ENCODE measurements around the gene RAC3. TPM values are rescaled to one million over a fixed set of nuclear protein-coding genes. Genes with fewer than 3 reads are reported as not detected.
"Not testable (repeated sequence)": the region's sequence is repeated elsewhere in the genome, so short reads cannot be mapped to it uniquely, and the experiment has no call there.

Gene RAC3
- polyA plus RNA-seq, 1 donor: 10.1 TPM

DNA sequence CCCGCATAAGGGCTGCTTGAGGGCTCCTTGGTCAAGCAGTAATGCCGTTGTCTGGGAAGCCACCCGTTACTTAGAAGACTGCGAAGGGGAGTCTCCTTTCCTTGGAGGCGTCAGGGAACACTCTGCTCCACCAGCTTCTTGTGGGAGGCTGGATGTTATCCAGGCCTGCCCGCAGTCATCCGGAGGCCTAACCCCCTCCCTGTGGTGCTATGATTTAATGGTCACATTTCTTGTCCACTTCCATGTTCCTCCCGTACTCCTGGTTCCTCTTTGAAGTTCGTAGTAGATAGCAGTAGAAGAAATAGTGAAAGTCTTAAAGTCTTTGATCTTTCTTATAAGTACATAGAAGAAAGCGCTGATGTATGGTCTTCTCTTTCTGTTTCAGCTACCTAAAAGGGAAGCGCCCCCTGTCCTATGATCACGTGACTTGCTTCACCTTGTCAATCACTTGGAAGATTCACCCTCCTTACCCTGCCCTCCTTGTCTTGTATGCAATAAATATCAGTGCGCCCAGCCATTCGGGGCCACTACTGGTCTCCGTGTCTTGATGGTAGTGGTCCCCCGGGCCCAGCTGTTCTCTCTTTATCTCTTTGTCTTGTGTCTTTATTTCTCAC, 7.4 kb downstream of the RAC3 start:
- DNase-seq: not testable (repeated sequence)

- no peak for DNase-seq
Observed at GRCh38 chr17:82039695-82040299, 8.3 kb downstream of the RAC3 start.

GRCh38 chr17:82041144-82041814, 9.8 kb downstream of the RAC3 start:
- no peak for DNase-seq

DNA sequence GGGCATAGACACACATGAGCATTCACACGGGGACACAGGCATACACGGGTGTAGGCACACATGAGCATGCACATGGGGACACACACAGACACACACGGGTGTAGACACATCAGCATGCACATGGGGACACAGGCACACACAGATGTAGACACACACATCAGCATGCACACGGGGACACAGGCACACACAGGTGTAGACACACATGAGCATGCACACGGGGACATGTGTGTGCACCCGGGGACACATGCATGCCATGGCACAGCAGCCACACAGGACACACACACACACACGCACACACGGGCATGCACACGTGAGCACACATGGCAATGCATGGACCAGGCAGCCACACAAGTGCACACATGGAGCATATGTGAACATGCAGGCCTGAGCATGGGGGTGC, 11.2 kb downstream of the RAC3 start:
- DNase-seq: no peak

- no peak for DNase-seq
Observed at GRCh38 chr17:82043507-82043906, 12.0 kb downstream of the RAC3 start.

- DNase-seq: no peak
Observed at GRCh38 chr17:82045936-82046484, 14.5 kb downstream of the RAC3 start.

GRCh38 chr17:82046903-82047302, 15.4 kb downstream of the RAC3 start:
- no peak for DNase-seq

DNA sequence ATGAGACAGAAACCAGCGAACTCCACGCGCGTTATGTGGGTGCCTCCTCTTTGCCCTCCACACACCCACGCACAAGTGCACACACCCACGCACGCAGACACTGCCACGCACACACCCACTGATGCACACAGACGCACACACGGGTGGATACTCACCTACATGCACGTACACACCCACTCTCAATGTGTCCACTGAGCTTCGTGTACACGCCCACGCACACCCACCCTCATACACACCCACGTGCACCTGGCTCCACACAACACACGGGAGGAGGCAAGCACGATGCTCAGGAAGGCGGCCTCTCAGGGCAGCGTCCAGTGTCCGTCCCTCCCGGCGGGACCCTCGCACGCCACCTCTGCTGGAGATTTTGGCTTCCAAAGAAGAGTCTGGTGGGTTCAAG, 15.9 kb downstream of the RAC3 start:
- no peak for DNase-seq

GRCh38 chr17:82047914-82048570, 16.6 kb downstream of the RAC3 start:
- no peak for DNase-seq

GRCh38 chr17:82048571-82048971, 17.1 kb downstream of the RAC3 start:
- no peak for DNase-seq

DNA sequence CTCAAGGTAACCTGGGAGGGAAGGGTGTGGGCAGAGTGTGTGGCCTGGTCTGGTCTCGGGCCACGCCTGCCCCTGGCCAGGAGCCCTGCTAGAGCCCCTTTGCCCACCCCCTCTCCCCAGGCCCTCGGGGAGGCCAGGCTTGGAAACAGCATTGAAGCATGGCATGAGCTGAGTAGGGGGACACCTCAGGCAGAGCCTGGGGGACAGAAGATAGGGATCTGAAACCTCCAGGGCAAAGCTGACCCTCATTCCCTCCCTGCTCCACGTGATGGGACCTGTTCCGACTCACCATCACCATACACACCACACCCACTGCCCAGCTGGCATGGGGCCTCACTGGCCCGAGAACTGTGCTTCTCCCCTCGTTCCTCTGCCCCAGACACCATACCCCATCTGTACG, 17.6 kb downstream of the RAC3 start:
- DNase-seq: no peak

- DNase-seq: no peak
Observed at GRCh38 chr17:82049521-82049971, 18.1 kb downstream of the RAC3 start.

GRCh38 chr17:82050152-82050760, 18.8 kb downstream of the RAC3 start:
- DNase-seq: no peak

DNA sequence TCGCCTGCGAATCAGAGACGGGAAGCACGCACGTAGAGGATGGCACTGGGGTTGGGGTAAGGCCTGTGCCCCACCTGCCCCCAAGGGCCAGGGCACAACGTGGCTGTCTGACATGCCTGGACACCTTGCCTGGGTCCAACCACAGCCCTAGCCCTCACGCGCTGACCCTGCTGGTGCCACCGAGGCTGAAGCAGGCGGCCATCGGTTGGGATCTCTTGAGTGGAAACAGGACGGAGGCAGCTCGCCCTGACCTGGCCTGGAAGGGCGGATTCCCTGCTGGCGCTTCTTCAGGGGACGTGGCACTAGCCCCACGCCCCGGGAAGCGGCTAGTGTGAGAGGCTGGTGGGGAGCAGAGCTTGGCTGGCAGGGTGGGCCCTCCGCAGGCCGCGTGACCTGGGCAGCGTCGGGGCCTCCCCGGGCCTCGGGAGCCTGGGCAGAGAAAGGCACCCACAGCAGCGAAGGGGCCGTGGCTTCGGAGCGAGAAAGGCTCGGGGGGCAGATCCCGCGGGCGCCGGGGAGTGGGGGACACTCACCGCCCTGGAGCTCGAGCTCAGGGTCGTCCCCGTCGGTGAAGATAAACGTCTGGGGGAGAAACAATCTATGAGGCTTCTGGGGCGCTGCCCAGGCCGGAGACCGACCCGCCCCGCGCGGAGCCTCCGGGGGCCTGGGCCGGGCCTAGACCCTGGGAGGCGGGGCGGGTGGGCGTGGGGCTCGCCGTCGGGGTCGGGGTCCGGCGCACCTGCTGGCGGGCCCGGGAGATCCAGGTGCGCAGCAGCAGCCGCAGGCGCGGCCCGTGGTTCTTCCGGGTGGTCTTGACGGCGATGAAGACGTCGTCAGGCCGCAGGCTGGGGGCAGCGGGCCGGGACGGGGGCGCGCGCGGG, 19.5 kb downstream of the RAC3 start:
- no peak for DNase-seq

DNA sequence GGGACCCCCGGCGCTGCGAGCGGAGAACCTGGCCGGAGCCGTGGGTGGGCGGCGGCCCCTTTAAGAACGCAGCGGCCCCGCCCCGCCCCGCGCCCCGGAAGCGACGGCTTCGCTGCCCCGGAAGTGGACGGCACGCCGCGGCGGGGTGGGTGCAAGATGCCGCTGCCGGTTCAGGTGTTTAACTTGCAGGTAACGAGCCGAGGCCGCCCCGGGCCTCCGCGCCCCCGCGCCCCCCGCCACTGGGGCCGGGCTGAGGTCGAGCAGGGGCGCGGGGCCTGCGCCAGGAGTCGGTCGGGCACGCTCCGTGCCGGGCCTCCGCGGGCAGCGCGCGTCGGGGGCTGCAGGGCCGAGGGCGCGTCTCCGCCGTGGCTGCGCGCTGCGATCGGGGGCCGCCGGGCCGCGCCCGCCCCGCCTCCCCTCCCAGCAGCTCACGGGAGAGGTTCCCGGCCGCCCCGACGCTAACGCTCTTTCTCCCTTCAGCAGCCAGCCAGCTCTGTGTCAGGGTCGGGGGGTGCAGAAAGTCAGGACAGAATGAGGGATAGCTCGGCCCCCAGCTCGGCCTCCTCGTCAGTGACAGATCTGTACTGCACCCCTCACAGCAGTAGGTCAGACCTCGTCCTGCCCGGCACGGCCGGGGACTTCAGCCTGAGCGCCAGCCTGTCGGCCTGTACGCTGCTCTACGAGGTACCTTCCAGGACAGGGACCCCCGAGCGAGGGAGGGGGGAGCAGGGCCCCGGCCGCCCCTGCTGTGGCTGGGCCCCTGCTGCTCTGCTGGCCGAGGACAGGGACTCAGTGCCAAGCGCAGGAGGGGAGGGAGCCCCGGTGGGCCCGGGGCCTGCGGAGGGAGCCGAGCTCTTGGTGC, 20.5 kb downstream of the RAC3 start, which contains the start of the genes GPS1 and RFNG:
GPS1 (plus strand) TSS at position 123 of the 862 bp plus-strand sequence; CDS start at position 157, 34 bp downstream.
RFNG (minus strand) TSS at position 36 of the 862 bp plus-strand sequence. CDS start 45 bp downstream, outside the sequence.
- DNase-seq: no peak

DNA sequence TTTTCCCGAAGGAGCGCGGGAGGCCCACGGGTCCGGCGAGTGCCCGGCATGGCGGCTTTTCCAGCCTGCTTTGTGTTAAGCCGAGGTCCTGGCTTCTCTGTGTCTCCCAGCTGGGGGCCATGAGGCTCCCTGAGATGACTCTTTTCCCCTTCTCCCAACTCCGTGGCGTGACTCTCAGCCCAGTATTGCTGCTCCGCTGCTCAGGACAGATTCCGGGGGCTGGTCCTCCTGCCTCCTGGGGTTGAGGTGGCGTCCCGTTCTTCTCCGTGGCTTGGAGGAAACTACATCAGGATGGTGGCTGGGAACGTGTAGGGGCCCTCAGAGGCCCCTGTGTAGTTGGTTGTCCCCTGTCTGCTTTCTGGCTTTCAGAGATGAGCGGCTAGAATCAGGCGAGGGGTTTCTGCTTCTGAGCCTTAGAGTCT, 21.2 kb downstream of the RAC3 start:
- no peak for DNase-seq

- no peak for DNase-seq
Observed at GRCh38 chr17:82053130-82053529, 21.7 kb downstream of the RAC3 start.

GRCh38 chr17:82053556-82054263, 22.2 kb downstream of the RAC3 start:
- DNase-seq: no peak

- no peak for DNase-seq
Observed at GRCh38 chr17:82054351-82055022, 23.0 kb downstream of the RAC3 start.

Data from left kidney (tissue), 2 donors.